GM12875 (cell line): ENCODE data around the gene PAPOLB.

Experiments
- H3K4me3 ChIP-seq: one replicate; pipeline ENCODE4 v1.5.1; 2011; ENCODE audit warnings: low read depth, low read length, control low read depth
- TF ChIP-seq, protein P1 (sequence below): IDR thresholded peaks from 2 replicates; pipeline ENCODE4 v1.5.1; 2011; ENCODE audit warnings: low read depth, mild to moderate bottlenecking, control low read depth, inconsistent platforms, low read length, moderate library complexity, borderline replicate concordance; ENCODE audit not compliant: insufficient read depth

The PAPOLB gene

DNA sequence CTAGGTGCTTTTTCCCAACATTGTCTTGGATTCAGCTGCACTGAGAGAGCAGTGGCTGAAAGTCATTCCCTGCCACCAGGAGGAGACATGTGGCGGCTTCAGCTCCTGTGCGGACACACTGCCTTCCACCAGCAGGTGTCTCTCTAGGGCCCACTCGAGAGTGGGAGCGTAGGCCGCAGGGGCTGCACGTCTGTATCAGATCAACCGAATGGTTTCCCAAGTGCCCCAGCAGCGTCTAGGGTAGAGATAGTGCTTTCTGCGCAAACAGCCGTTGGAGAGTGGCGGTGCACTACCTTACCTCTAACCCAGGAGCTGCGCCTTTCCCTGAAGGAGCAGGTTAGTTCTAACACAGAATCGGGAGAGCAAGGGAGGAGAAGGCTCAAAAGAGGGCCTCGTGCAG is 31.7 kb downstream of the PAPOLB start:
- H3K4me3 ChIP-seq = no peak overlapping the region
- TF ChIP-seq, protein P1, sequence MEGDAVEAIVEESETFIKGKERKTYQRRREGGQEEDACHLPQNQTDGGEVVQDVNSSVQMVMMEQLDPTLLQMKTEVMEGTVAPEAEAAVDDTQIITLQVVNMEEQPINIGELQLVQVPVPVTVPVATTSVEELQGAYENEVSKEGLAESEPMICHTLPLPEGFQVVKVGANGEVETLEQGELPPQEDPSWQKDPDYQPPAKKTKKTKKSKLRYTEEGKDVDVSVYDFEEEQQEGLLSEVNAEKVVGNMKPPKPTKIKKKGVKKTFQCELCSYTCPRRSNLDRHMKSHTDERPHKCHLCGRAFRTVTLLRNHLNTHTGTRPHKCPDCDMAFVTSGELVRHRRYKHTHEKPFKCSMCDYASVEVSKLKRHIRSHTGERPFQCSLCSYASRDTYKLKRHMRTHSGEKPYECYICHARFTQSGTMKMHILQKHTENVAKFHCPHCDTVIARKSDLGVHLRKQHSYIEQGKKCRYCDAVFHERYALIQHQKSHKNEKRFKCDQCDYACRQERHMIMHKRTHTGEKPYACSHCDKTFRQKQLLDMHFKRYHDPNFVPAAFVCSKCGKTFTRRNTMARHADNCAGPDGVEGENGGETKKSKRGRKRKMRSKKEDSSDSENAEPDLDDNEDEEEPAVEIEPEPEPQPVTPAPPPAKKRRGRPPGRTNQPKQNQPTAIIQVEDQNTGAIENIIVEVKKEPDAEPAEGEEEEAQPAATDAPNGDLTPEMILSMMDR = peak; percentile 86

DNA sequence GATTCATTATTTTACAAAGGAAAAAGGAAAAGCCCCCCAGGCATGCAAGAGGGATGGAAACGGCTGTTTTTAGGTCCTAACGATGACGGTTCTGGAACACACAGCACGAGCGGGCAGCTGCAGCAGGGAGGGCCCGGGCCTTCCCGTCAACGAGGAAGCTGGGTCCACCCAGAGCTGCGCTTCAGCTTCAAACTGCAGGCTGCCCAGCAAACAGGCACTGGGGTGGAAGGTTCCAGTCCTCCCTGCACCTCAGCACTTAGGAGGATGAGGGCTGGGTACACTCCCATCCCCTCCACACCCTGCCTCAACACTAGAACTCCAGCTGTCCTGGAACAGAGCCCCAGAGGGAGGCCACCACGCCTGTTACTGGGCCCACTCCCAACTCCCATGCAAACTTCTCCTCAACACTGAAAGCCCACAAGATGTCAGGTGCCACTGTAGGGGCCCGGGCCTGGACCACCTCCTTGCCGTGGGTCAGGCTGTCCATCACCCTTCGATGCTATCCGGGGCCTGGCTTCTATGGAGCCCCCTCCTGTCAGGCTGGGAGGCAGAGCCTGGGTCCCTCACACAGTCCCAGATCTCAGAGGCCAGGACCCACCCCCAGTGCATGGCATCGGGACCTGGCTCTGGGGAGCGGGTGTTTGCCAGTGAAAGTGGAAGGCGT is 33.0 kb downstream of the PAPOLB start:
- TF ChIP-seq, protein P1 = no peak
- H3K4me3 ChIP-seq = no peak overlapping the region

DNA sequence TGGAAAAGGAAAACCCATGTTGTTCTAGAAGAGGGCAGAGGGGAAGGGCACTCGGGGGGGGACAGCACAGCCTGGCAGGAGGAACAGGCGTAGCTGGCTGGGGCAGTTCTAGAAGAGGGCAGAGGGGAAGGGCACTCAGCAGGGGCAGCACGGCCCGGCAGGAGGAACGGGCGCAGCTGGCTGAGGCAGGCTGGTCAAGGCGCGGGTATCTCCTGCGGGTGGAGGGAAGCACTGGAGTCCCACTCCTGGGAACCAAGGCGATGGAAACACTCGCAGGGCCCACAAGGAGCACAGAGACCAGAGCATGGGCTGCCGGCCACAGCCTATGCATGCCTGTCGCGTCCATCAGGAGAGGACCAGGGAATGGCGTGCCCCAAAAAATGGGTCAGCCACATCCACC is 36.7 kb downstream of the PAPOLB start:
- no peak overlapping the region for H3K4me3 ChIP-seq
- TF ChIP-seq, protein P1 = no peak

DNA sequence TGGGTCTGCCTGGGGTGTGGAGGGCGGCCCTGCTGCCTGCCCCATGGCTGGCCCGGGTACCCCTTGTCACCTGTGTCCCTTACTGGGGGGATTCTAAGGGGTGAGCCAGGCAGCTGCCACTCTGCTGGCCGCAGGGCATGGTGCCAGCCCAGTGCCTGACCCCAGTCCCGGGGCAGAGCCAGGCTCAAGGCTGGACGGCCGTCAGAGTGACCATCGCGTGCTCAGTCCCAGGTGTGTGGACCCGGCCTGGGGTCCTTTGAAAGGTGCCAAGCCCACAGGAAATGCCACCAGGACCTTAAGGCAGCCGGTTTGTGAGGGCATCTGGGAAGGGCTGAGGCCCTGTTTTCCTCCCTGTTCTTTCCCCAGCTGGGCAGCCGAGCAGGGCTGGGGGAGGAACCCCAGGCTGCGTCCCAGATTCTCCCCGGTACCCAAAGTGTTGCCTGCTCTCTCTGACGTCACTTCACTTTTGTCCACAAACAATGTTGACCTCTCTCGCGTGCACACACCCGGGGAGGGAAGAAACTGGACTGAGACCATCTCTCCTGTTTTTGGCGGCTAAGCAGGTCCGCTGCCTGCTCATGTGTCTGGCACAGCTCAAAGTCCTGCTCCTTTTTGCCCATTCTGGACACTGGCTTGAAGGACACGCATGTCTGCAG is 37.6 kb downstream of the PAPOLB start:
- no peak overlapping the region for H3K4me3 ChIP-seq
- TF ChIP-seq, protein P1 = no peak

DNA sequence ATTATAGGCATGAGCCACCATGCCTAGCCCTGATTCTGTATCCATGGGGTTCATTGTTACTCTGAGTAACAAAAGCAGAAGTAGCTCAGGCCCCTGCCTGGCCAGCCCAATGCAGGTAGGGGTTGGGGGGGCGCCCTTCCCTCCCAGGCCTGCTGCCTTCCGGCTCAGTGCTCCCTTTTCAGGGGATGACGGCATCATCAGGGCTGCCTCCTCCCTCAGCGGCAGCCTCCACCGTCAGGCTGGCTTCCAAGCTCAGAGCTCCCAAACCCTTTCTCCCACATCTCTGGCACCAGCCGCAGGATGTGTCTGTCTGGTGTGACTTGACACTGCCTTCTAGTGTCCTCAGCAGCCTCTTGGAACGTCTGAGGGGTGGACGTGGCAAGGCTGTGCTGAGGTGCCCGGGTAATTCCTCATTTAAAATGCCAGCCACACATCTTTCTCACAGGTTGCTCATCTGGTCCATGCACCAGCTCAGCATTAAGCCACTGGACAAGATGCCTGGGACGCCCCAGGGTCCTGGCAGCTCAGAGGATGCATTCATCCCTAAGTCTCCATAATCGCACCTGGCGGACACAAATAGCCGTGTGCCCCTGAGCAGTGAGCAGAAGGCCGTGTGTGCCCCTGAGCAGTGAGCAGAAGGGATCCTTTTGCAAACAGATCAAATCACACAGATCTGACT is 38.2 kb downstream of the PAPOLB start:
- no peak overlapping the region for H3K4me3 ChIP-seq
- TF ChIP-seq, protein P1 = no peak

DNA sequence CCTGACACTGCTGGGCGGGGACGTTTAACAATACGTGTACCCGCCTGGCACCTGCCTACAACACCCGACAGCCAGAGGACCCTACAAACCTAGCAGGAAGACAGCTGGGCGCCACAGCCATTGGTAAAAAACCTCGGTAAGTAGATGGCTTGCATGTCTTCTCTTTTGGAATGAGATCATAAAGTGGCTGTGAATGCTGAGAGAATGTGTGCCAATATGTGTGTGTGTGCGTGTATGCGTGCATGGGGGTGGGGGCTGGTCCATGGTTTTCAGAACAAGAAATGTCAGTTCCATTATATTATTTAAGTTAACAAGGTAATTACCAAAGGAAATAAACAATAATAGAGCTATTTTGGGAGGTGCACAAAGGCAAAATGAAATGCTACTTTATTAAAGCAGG is 39.2 kb downstream of the PAPOLB start:
- TF ChIP-seq, protein P1 = no peak
- no peak overlapping the region for H3K4me3 ChIP-seq
